ENCODE results near the gene ZNRF3.

DNA sequence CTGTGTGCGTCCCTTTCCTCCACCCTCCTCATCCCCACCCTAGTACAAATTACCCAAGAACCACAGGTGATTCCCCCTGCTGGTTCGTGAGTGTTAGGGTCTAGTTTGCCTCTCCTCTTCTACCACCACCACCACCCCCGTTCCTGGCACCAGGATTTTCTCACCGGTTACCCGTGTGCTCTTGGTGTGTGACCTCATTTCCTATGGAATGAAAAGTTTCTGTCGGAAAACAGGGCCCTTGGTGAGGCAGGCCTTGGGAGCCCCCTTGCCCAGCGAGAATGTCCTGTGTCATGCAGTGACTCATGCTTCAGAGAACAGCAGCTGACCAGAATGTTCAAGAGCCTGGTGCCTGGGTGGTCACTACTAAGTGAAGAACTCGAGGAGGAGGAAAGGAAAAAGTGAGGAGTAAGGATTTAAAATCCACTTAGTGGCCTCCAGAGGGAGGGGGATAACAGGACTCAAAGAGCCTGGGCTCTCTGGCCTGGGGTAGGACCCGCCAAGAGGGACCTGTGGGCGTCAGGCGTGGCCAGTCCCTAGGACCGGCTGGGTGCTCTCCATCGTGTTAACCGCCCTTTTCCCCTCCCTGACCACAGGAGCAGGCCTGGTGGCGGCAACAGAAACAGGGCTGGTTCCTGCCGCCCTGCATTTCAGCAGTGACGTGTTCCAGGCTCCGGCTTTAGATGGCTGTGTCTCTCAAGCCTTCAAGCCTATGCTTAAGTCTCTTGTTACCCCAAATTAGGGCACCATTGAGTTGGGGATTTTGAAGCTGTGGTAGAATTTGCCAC, 148.0 kb downstream of the ZNRF3 start:
- TF ChIP-seq EP300 (IDR thresholded peaks at IDR 0.05; ENCODE audit: borderline replicate concordance) (0 out of 2 replicates have a peak, but pooled peaks have one; percentile 17), USF1 (IDR thresholded peaks at IDR 0.05) (no peak), TAF1 (IDR thresholded peaks at IDR 0.05; ENCODE audit: low read depth) (no peak), CEBPB (IDR thresholded peaks at IDR 0.05) (no peak)
- TF ChIP-seq, protein P1, sequence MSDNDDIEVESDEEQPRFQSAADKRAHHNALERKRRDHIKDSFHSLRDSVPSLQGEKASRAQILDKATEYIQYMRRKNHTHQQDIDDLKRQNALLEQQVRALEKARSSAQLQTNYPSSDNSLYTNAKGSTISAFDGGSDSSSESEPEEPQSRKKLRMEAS (IDR thresholded peaks at IDR 0.05), result no peak

Data from Ishikawa (cell line).